Subcutaneous adipose tissue (tissue), 4 donors: ENCODE measurements around the gene ATOSB. TPM values are rescaled to one million over a fixed set of nuclear protein-coding genes. Genes with fewer than 3 reads are reported as not detected.

ENCODE experiments used
- total RNA-seq, 4 donors: library from RNA; depleted of rRNA; stranded (reverse); fragments of >200 nt; gene quantifications; one replicate each; pipeline ENCODE4 v1.1.0, GENCODE V29; 2016
- TF ChIP-seq, protein P1 (sequence below): fragments of 450-650 bp; IDR thresholded peaks from one replicate; pipeline ENCODE4 v1.5.1; 2016; ENCODE audit warnings: low read depth, mild to moderate bottlenecking, control low read depth, antibody characterized with exemption, moderate library complexity

ATOSB gene, protein sequence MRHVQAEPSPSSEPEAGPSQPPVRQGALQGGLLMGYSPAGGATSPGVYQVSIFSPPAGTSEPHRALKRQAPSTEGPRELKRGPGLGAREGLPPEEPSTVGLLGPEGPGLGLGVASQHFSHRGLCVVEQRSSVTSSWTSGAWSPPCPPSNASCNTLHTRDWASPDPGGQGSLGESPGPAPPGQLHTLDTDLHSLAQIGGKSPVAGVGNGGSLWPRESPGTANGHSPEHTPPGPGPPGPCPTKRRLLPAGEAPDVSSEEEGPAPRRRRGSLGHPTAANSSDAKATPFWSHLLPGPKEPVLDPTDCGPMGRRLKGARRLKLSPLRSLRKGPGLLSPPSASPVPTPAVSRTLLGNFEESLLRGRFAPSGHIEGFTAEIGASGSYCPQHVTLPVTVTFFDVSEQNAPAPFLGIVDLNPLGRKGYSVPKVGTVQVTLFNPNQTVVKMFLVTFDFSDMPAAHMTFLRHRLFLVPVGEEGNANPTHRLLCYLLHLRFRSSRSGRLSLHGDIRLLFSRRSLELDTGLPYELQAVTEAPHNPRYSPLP
- 10 to 100 TPM in 3 of 4 donors, 1 to 10 TPM in 1; 7.7 to 23.7 (median 20.4) TPM for total RNA-seq

DNA sequence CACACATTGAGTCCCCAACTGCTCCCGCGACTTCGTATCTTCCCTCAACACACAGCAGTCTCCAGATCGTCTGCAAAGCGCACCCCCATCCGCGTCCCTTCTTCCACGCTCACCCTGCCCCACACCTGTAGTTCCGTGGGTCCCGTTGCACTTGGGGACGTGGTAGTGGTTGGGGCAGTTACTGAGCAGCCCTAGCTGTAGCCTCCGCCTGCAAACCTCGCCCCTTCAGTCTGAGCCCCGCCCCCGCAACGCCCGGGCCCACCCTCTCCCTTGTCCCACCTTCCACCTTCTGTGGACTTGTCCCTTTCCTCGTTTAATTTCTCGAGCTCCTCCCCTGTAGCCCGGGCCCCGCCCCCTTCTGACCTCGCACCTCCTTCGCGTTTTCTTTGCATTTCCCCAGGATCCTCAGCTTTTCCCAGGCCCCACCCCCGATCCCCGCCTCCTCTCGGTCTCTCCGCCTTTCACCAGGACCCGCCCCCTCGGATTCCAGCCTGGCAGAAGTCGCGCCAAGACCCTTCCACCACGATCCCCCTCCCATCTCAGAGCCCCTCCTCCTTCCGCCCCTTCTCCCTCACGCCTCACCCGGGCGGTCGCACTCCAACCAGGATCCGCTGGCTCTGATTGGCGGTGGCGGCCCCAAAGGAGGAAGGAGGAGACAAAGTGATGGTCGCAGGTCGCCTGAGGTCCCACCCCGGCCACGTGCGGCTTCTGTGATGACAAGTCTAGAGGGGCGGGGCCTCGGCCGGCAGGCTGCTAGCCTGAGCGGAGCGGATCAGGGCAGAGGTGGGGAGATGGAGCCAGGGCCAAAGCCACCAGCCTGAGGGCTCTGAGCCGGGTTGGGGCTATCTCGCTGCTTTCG is at the start of gene ATOSB:
Gene ATOSB (minus strand): TSS at position 183 of the 859 bp plus-strand sequence. CDS start 7,588 bp downstream, outside the sequence.
- TF ChIP-seq, protein P1, sequence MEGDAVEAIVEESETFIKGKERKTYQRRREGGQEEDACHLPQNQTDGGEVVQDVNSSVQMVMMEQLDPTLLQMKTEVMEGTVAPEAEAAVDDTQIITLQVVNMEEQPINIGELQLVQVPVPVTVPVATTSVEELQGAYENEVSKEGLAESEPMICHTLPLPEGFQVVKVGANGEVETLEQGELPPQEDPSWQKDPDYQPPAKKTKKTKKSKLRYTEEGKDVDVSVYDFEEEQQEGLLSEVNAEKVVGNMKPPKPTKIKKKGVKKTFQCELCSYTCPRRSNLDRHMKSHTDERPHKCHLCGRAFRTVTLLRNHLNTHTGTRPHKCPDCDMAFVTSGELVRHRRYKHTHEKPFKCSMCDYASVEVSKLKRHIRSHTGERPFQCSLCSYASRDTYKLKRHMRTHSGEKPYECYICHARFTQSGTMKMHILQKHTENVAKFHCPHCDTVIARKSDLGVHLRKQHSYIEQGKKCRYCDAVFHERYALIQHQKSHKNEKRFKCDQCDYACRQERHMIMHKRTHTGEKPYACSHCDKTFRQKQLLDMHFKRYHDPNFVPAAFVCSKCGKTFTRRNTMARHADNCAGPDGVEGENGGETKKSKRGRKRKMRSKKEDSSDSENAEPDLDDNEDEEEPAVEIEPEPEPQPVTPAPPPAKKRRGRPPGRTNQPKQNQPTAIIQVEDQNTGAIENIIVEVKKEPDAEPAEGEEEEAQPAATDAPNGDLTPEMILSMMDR, result no peak

DNA sequence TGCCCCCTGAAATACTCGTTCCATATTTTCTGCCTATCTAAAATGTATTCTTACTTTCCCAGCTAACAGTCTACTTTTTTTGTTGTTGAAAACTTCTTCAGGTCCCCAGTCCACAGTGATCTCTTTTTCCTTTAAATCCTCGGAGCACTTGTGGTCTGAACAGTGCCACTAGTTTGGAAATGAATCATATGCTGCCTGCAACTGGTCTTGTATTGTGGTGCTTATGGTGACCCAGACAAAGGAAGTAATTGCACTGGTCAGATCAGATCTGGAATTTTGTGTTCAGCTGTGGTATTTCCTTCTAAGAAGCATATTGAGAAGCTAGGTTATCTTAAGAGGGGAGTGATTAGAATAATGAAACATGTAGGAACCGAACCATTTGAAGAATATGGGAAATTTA is 49.0 kb upstream of the ATOSB start:
- TF ChIP-seq, protein P1, result no peak

DNA sequence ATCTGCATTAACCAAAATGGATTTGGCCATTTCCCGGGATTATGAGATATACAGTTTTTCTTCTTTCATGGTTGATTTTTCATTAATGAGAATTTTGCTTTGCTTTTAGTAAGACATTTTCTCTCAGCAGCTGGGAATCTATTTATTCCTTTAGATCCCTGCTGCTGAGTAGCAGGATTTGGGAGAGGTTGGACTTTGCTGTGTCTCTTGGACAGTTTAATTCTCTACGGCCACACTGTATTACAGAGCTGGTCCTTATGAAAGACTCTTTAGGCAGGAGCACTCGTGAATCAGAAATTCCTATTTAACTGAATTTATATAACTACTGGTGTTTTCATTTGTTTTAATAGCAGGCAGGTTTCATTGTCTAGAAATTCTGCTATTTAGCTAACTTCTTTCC is 47.8 kb upstream of the ATOSB start:
- TF ChIP-seq, protein P1, result no peak

DNA sequence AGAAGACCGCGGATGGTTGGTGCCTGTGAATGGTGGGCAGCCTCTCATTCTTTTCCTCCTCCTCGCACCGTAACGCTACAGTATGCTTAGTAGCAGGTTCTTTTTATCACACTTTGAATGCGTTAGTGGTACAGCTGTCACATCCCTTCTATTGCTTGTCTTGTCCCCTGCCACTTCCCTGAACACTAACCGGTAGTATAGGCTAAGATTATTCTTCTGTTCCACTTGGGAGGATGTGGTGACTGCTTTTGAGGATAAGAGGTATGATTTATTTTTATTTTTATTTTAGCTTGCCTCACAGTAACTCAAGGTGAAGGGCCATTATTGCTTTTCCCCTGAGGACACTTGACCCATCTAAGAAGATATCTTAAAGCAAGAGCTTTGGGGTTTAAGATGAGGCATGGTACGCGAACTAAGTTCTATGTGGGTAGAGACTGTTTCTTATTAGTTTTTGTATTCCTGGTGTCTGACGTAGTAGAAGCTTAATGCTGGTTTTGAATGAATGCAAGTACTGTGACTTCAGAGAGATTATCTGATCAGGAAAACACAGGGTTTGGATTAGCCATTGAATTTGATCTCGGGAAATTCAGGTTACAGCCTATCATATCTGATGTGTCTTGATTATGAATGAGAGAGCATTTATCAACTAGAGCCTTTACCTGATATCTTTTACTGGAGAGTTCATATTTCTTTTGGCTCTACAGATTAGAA is 47.1 kb upstream of the ATOSB start:
- TF ChIP-seq, protein P1, result no peak

DNA sequence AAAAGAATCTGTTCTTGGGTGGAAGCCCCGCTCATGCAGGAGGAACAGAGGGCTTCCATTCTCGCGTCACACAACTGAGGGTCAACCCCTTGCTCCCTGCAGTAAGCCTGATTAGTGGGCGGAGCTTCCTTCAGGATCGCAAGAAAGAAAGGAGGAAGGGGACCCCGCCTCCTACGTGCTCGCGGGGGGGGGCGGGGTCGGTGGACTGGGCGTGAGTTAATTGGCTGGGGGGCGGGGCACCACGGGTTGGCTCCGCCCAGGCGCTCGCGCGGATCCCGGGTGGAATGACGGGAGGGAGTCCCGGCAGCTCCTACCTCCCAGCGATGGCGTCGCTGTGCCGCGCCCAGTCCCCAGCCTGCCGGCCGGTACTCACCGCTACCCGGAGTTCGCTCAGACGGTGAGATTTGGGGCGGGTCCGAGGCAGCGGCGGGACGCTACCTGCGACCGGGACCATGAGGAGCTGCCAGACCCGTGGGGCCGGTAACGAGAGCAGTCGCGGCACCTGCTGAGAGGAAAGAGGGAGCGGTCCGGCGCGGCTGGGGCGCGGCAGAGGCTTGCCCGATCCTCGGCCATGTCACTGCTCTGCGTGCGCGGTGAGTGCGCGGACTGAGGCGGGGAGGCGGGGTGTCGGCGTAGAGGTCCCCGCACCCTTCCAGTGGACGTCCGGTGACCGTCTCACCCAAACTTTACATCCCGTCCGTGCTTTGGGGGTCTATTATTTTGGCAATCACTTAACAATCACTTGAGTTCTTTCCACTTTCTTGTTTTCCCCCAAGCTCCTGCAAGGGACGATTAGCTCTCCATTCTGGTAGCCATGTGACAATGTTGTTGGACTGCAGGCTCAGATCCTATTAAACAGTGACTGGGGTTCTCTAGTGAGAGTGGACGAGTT is 46.3 kb upstream of the ATOSB start, which contains the start of gene UNC13B:
Gene UNC13B (plus strand): TSS at position 297 of the 892 bp plus-strand sequence. CDS start 275 bp downstream, at position 572.
- TF ChIP-seq, protein P1, result no peak

DNA sequence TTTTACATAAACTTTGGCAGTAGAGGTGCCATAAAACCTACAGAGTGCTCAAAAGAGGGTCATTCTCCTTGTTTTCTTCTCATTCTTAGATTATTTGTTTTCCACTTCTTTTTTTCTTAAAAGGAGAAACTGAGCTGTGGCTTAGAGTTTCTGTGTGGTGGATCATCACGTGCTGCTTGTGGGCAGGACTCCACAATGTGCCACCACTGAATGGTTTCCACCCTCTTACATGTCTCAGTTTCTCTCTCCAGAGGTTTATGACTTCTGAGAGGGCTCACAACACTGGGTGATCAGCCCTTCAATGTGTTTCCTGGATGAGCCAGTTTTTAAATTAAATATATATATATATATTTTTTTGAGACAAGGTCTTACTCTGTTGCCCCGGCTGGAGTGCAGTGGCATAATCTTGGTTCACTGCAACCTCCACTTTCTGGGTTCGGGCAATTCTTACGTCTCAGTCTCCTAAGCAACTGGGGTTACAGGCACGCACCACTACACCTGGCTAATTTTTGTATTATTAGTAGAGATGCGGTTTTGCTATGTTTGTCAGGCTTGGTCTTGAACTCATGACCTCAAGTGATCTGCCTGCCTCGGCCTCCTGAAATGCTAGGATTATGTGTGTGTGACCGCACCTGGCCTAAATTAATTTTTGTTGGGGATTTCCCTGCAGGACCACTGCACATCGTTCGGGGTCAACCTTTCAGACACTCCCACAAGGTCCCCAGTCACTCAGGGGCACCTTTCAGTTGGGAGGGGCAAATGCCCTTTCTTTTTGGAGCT is 43.0 kb upstream of the ATOSB start:
- TF ChIP-seq, protein P1, result no peak
